Esophagus (tissue), 2 donors: Measurements from ENCODE around the gene BRCA1. TPM values are rescaled to one million over a fixed set of nuclear protein-coding genes. Genes with fewer than 3 reads are reported as not detected.
"Not testable (repeated sequence)": the region's sequence is repeated elsewhere in the genome, so short reads cannot be mapped to it uniquely, and the experiment has no call there.

ENCODE experiments used
- H3K27ac ChIP-seq, 2 donors: one replicate each; pipeline ENCODE4 v1.5.1; 2013; ENCODE audit warnings: low read depth in 2 of 2, mild to moderate bottlenecking in 2 of 2, inconsistent platforms in 1 of 2, low read length in 1 of 2, moderate library complexity in 1 of 2
- H3K27me3 ChIP-seq, 2 donors: one replicate each; pipeline ENCODE4 v1.6.1; 2013; ENCODE audit warnings: low read length in 2 of 2, control low read depth in 1 of 2, mild to moderate bottlenecking in 1 of 2; ENCODE audit not compliant: insufficient read depth in 2 of 2, control insufficient read depth in 1 of 2
- H3K36me3 ChIP-seq, 2 donors: one replicate each; pipeline ENCODE4 v1.6.1; 2013; ENCODE audit warnings: low read length in 1 of 2; ENCODE audit not compliant: control insufficient read depth in 2 of 2, insufficient read depth in 2 of 2
- H3K4me1 ChIP-seq, 2 donors: one replicate each; pipeline ENCODE4 v1.6.1; 2013; ENCODE audit warnings: low read length in 1 of 2; ENCODE audit not compliant: control insufficient read depth in 2 of 2, insufficient read depth in 2 of 2
- H3K4me3 ChIP-seq, 2 donors: one replicate each; pipeline ENCODE4 v1.5.1; 2013; ENCODE audit warnings: low read length in 2 of 2, mild to moderate bottlenecking in 2 of 2, low read depth in 1 of 2, moderate library complexity in 1 of 2
- H3K9me3 ChIP-seq, 2 donors: one replicate each; pipeline ENCODE4 v1.6.1; 2013; ENCODE audit warnings: mild to moderate bottlenecking in 2 of 2, low read depth in 1 of 2, low read length in 1 of 2, moderate library complexity in 1 of 2; ENCODE audit not compliant: control insufficient read depth in 2 of 2, insufficient read depth in 1 of 2
- WGBS, 2 donors: extraction: QIAGEN DNeasy Blood & Tissue Kit; methylation state at CpG; one replicate each; pipeline ENCODE4 v1.1.7; 2013; 5-methylcytosine and 5-hydroxymethylcytosine counted together
- polyA plus RNA-seq, 2 donors: library from polyadenylated mRNA; stranded (reverse); fragments of 200-250 nt; gene quantifications; one replicate each; pipeline ENCODE4 v1.2.3, GENCODE V29; 2013
- donor health status: healthy with polysubstance abuse.
- donor health status: Bipolar disorder and iron deficiency.

The BRCA1 gene
- polyA plus RNA-seq, 2 donors, result 3.7 to 3.8 TPM

DNA sequence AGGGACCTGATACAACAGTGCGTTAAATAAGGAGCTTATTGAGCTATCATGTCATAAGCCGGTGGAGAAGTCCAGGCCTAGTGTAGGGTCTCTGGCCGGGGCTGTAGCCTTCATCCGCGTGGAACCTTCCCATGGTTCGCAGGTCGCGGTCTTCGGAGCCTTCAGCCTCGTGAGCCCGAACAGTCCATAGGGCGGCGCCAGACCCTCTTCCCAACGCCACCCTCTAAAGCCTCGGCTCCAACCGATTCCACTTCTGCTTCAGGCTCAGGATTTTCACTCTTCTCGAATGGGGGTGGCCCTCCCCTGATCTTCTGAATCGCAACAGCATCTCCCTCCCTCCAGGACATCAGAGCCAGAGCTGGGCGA is 10.3 kb upstream of the BRCA1 start:
- WGBS, 2 donors, result 95 to 97% methylated on average over 19 of the region's 19 CpGs
- H3K27me3 ChIP-seq, result no peaks in the 10 kb centered on the region
- no peaks in the 10 kb centered on the region for H3K4me1 ChIP-seq
- peaks cover 2 to 8% of the 10 kb centered on the region in 2 donors for H3K36me3 ChIP-seq
- H3K27ac ChIP-seq, result no peak overlapping the region
- H3K4me3 ChIP-seq, result no peak overlapping the region
- H3K9me3 ChIP-seq, result no peaks in the 10 kb centered on the region

DNA sequence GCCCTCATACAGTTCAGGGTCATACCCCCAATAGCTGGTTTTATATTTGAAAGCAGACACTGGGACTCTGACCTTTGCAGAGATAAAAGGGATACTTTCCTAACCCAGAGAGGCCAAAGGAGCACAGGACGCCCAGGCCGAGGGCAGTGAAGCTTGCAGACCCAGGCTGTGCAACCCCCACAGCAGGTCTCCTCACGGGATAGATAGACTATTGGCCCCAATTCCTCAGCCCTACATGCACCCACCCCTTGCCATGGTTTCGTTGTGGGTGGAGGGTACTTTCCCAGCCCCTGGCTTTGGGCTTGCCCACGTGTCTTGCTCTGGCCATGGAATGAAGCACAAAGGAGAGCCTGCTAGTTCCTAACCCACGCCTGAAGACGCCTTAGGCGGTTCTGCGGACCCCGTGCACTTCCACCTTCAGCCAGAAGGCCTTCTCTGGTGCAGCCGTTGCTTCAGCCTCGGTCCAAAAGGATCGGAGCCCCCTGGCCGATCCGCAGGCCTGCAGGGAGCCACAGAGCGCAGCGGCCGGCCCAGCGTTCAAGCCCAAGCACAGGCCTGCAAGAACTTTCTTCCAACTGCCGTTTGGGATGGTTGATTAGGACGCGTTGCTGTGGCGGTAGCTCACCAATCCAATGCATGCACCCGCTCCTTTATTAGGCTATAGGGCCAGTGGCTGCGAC is 9.8 kb upstream of the BRCA1 start:
- Histone ChIP-seq H3K4me3 (no peak overlapping the region), H3K4me1 (no peaks in the 10 kb centered on the region), H3K9me3 (no peaks in the 10 kb centered on the region), H3K27ac (no peak overlapping the region), H3K36me3 (peaks cover 2 to 8% of the 10 kb centered on the region in 2 donors), H3K27me3 (no peaks in the 10 kb centered on the region)
- WGBS, 2 donors, result 94% methylated on average over 25 of the region's 25 CpGs

DNA sequence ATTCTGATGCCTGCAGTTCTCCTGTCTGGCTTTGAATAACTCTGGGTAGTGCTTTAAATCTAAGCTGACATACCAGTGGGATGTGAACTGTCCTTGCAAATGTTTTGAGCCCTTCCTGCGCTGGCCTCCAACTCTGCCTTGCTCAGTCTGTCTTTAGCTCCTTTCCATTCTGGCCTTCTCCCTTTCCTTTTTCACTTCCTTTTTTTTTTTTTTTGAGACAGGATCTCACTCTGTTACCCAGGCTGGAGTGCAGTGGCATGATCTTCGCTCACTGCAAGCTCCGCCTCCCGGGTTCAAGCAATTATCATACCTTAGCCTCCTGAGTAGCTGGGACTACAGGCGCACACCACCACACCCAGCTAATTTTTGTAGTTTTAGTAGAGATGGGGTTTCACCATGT is 8.3 kb upstream of the BRCA1 start:
- not testable (repeated sequence) for H3K36me3 ChIP-seq, H3K9me3 ChIP-seq, H3K4me1 ChIP-seq, H3K27ac ChIP-seq, H3K4me3 ChIP-seq, H3K27me3 ChIP-seq
- WGBS, 2 donors, result 97 to 98% methylated on average over 5 of the region's 5 CpGs

DNA sequence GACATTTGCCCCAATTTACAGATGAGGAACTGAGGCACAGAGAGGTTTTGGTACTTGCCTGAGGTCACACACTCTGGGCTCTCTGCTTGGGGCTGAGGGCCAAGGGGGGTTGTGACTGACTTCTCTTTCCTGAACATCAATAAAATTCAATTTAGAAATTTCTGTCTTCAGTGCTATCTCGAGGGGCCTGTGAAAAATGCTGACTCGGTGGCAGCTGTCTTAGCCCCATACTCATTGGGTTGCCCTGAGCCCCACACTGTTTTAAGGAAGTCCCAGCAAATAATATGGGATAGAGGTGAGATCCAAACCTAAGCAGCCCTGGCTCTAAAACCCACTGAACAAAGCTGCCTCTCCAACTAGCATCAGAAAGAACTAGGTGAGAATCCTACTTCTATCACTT is 7.0 kb upstream of the BRCA1 start:
- Histone ChIP-seq H3K27ac (no peak overlapping the region), H3K9me3 (no peaks in the 10 kb centered on the region), H3K4me3 (no peak overlapping the region), H3K36me3 (peaks cover 2 to 8% of the 10 kb centered on the region in 2 donors), H3K4me1 (no peaks in the 10 kb centered on the region), H3K27me3 (no peaks in the 10 kb centered on the region)
- WGBS, 2 donors, result 74 to 78% methylated on average over 2 of the region's 2 CpGs

DNA sequence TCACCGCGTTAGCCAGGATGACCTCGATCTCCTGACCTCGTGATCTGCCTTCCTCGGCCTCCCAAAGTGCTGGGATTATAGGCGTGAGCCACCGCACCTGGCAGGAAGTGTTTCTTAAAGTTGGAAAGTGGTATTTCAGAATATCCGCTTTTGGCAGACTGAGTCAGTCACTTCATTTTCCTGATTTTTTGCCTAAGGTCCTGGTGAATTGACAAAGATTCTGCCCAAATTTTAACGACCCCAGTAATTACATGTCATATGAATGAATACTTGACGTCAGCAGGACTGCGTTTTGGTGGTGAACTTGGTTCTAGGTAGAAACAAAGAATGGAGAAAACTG is 4.5 kb upstream of the BRCA1 start:
- Histone ChIP-seq H3K27ac (peak overlapping the region; percentile 22 to 73), H3K27me3 (no peaks in the 10 kb centered on the region), H3K4me1 (peaks cover 2 to 12% of the 10 kb centered on the region in 2 donors), H3K9me3 (no peaks in the 10 kb centered on the region), H3K4me3 (peak overlapping the region; percentile 5 to 25), H3K36me3 (peaks cover 2 to 8% of the 10 kb centered on the region in 2 donors)
- 33 to 44% methylated on average over 11 of the region's 11 CpGs for WGBS, 2 donors

GRCh38 chr17:43127333-43127876 is 2.2 kb upstream of the BRCA1 start:
- not testable (repeated sequence) for H3K4me3 ChIP-seq, H3K9me3 ChIP-seq, H3K36me3 ChIP-seq, H3K27me3 ChIP-seq, H3K27ac ChIP-seq
- 89 to 90% methylated on average over 6 of the region's 6 CpGs for WGBS, 2 donors
- peaks cover 2 to 12% of the 10 kb centered on the region in 2 donors for H3K4me1 ChIP-seq

DNA sequence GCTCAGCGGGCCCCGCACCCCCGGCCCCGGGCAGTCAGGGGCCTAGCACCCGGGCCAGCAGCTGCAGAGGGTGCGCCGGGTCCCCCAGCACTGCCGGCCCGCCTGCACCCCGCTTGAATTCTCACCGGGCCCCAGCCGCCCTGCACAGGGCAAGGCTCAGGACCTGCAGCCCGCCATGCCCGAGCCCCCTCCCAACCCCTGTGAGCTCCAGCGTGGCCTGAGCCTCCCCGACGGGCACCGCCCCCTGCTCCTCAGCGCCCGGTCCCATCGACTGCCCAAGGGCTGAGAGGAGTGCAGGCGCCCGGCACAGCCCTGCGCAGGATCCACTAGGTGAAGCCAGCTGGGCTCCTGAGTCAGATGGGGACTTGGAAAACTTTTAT is 1.7 kb upstream of the BRCA1 start:
- H3K27me3 ChIP-seq, result no peaks in the 10 kb centered on the region
- H3K27ac ChIP-seq, result no peak overlapping the region
- peaks cover 2 to 12% of the 10 kb centered on the region in 2 donors for H3K4me1 ChIP-seq
- no peaks in the 10 kb centered on the region for H3K36me3 ChIP-seq
- no peak overlapping the region for H3K4me3 ChIP-seq
- WGBS, 2 donors, result 92 to 95% methylated on average over 24 of the region's 24 CpGs
- no peaks in the 10 kb centered on the region for H3K9me3 ChIP-seq

DNA sequence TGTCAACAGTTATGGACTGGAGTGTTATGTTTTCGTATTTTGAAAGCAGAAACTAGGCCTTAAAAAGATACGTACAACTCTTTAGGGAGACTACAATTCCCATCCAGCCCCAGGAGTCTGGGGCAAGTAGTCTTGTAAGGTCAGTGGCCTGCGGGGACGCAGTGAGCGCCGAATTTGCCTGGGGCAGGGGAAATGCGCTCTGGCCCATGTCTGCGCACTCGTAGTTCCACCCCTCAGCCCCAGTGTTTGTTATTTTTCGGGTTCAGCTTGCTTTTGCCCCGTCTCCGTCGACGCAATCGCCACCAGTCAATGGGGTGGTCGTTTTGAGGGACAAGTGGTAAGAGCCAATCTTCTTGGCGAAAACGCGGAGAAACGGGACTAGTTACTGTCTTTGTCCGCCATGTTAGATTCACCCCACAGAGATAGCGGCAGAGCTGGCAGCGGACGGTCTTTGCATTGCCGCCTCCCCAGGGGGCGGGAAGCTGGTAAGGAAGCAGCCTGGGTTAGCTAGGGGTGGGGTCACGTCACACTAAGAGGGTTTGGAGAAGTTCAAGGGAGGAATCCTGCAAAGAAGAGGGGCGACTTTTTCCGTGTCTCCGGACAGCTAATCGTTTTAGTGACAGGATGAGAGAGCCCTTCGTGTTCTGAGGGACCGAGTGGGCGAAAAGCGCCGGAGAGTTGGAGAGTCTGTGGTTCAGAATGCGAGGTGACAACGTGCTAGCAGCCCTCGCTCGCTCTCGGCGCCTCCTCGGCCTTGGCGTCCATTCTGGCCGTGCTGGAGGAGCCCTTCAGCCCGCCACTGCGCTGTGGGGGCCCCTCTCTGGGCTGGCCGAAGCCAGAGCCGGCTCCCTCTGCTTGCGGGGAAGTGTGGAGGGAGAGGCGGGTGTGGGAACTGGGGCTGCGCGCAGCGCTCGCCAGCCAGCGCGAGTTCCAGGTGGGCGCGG is 1.1 kb upstream of the BRCA1 start:
- Histone ChIP-seq H3K4me1 (peaks cover 2 to 12% of the 10 kb centered on the region in 2 donors), H3K27me3 (no peaks in the 10 kb centered on the region), H3K27ac (peak overlapping the region; percentile 77 to 89), H3K9me3 (no peaks in the 10 kb centered on the region), H3K4me3 (peak overlapping the region; percentile 56 to 92), H3K36me3 (no peaks in the 10 kb centered on the region)
- 70 to 79% methylated on average over 58 to 59 of the region's 59 CpGs for WGBS, 2 donors

GRCh38 chr17:43118679-43119615 is 6.2 kb downstream of the BRCA1 start:
- H3K4me3 ChIP-seq, result no peak overlapping the region
- 62 to 67% methylated on average over 14 of the region's 14 CpGs for WGBS, 2 donors
- no peaks in the 10 kb centered on the region for H3K36me3 ChIP-seq
- H3K27me3 ChIP-seq, result no peaks in the 10 kb centered on the region
- H3K9me3 ChIP-seq, result no peaks in the 10 kb centered on the region
- no peak overlapping the region for H3K27ac ChIP-seq
- H3K4me1 ChIP-seq, result no peaks in the 10 kb centered on the region
